Endothelial cell of umbilical vein (primary cell): ENCODE data around the gene PRMT7. TPM values are rescaled to one million over a fixed set of nuclear protein-coding genes. Genes with fewer than 3 reads are reported as not detected.

ENCODE experiments used
- BruUV-seq: library from RNA; stranded (reverse); fragments of 400-500 nt; replicated peaks from 2 replicates; lab custom pipeline; 2021; lab: Mats Ljungman, UMichigan
- CTCF ChIA-PET: fragments of 300-600, 350-600 bp; sonication (Branson Sonifier 250); formaldehyde crosslinking; loops from one replicate; lab custom pipeline; 2021; ENCODE audit warnings: antibody characterized with exemption, inconsistent platforms; lab: Charles Lee
- POLR2A ChIA-PET: fragments of 300-600, 350-600 bp; sonication (Branson Sonifier 250); formaldehyde crosslinking; loops from one replicate; lab custom pipeline; 2021; ENCODE audit warnings: antibody characterized with exemption, inconsistent platforms; lab: Charles Lee
- DNase-seq: peaks from one replicate; pipeline ENCODE4 v3.0.0-alpha.2; 2011; ENCODE audit warnings: low read depth, low spot score
- FAIRE-seq: peaks from 2 replicates; lab custom pipeline; 2011; peaks lifted over from hg19 to GRCh38; lab: Jason Lieb, UNC
- H2AFZ ChIP-seq: 2 replicates; pipeline ENCODE4 v1.6.0; 2012; ENCODE audit warnings: low read depth, low read length, control low read depth, inconsistent platforms
- H3K27ac ChIP-seq: 2 replicates; pipeline ENCODE4 v1.5.1; 2011; ENCODE audit warnings: low read depth, mild to moderate bottlenecking, control low read depth, low read length, moderate library complexity; ENCODE audit not compliant: insufficient read depth
- H3K27me3 ChIP-seq, 2 experiments: 2 replicates each; pipeline versions ENCODE4 v1.6.0 to v1.6.1; 2011; ENCODE audit warnings: low read length in 2 of 2, mixed read lengths in 1 of 2; ENCODE audit not compliant: control insufficient read depth in 2 of 2, insufficient read depth in 2 of 2
- H3K36me3 ChIP-seq, 2 experiments: 2 replicates in 1 of 2; 3 replicates in 1 of 2; pipeline ENCODE4 v1.5.1; 2011; ENCODE audit warnings: low read length in 2 of 2, mild to moderate bottlenecking in 1 of 2, moderate library complexity in 1 of 2; ENCODE audit not compliant: control insufficient read depth in 2 of 2, insufficient read depth in 2 of 2; ENCODE audit errors: extremely low read depth in 1 of 2
- H3K4me1 ChIP-seq: 3 replicates; pipeline ENCODE4 v1.5.1; 2011; ENCODE audit warnings: mild to moderate bottlenecking, low read length; ENCODE audit not compliant: control insufficient read depth, insufficient read depth; ENCODE audit errors: extremely low read depth
- H3K4me2 ChIP-seq: 2 replicates; pipeline ENCODE4 v1.6.1; 2011; ENCODE audit warnings: low read length, control low read depth, mixed read lengths; ENCODE audit not compliant: insufficient read depth
- H3K4me3 ChIP-seq, 3 experiments: fragments of 200-600 bp in 1 of 3; sonication (generic), shearing (Covaris generic) in 1 of 3; replicated peaks in 1 of 3; 2 replicates each; pipeline ENCODE4 v1.5.1; 2011 to 2016; ENCODE audit warnings: control low read depth in 3 of 3, low read length in 3 of 3, mild to moderate bottlenecking in 2 of 3, inconsistent platforms in 1 of 3, low read depth in 1 of 3, moderate library complexity in 1 of 3; ENCODE audit not compliant: insufficient read depth in 1 of 3
- H3K79me2 ChIP-seq: 2 replicates; pipeline ENCODE4 v1.6.0; 2012; ENCODE audit warnings: low read length, inconsistent platforms; ENCODE audit not compliant: control insufficient read depth, insufficient read depth
- H3K9ac ChIP-seq: replicated peaks from 2 replicates; pipeline ENCODE3; 2011; ENCODE audit warnings: low read length, control low read depth; ENCODE audit not compliant: insufficient read depth; ENCODE audit errors: extremely low read depth
- H3K9me1 ChIP-seq: replicated peaks from 3 replicates; pipeline ENCODE4 v1.6.0; 2011; ENCODE audit warnings: mild to moderate bottlenecking, low read length; ENCODE audit not compliant: control insufficient read depth, insufficient read depth; ENCODE audit errors: extremely low read depth
- H3K9me3 ChIP-seq: replicated peaks from 2 replicates; pipeline ENCODE4 v1.5.1; 2012; ENCODE audit warnings: low read length, inconsistent platforms; ENCODE audit not compliant: control insufficient read depth, insufficient read depth
- H4K20me1 ChIP-seq: replicated peaks from 2 replicates; pipeline ENCODE3; 2011; ENCODE audit warnings: mild to moderate bottlenecking, low read length; ENCODE audit not compliant: control insufficient read depth, insufficient read depth; ENCODE audit errors: extremely low read depth
- CTCF ChIP-seq, 2 donors: IDR thresholded peaks; 1 replicate in 1 of 2; 2 replicates in 1 of 2; pipeline ENCODE4 v1.5.1; 2011; ENCODE audit warnings: low read length in 2 of 2, mild to moderate bottlenecking in 2 of 2, moderate library complexity in 2 of 2, control low read depth in 1 of 2, inconsistent platforms in 1 of 2, low read depth in 1 of 2; ENCODE audit not compliant: insufficient read depth in 1 of 2; ENCODE audit errors: extremely low read depth in 1 of 2
- EZH2 ChIP-seq: IDR thresholded peaks from 2 replicates; pipeline ENCODE4 v1.6.1; 2012; ENCODE audit warnings: borderline replicate concordance, low read depth, mild to moderate bottlenecking, moderate library complexity, low read length, inconsistent platforms; ENCODE audit not compliant: severe bottlenecking
- FOS ChIP-seq: IDR thresholded peaks from 2 replicates; pipeline ENCODE4 v1.6.1; 2011; ENCODE audit warnings: mild to moderate bottlenecking, low read length, moderate library complexity, borderline replicate concordance; ENCODE audit not compliant: insufficient read depth
- GATA2 ChIP-seq: IDR thresholded peaks from 2 replicates; pipeline ENCODE4 v1.7.0; 2011; ENCODE audit warnings: low read depth, mild to moderate bottlenecking, moderate library complexity, mixed read lengths, low read length; ENCODE audit not compliant: insufficient read length, insufficient read depth
- JUN ChIP-seq: IDR thresholded peaks from 2 replicates; pipeline ENCODE4 v1.6.1; 2011; ENCODE audit warnings: borderline replicate concordance, low read depth; ENCODE audit not compliant: insufficient read length, insufficient read depth
- MAX ChIP-seq: IDR thresholded peaks from 2 replicates; pipeline ENCODE4 v1.6.1; 2011; ENCODE audit not compliant: insufficient read depth, insufficient read length
- MYC ChIP-seq: IDR thresholded peaks from one replicate; pipeline ENCODE4 v1.6.1; 2011; ENCODE audit warnings: mild to moderate bottlenecking, low read depth, low read length
- POLR2A ChIP-seq: IDR thresholded peaks from 2 replicates; pipeline ENCODE4 v1.6.1; 2012; ENCODE audit warnings: low read depth, mild to moderate bottlenecking, control low read depth, low read length
- POLR2AphosphoS5 ChIP-seq: IDR thresholded peaks from 2 replicates; pipeline ENCODE4 v1.6.1; 2012; ENCODE audit warnings: low read depth, mild to moderate bottlenecking, control low read depth, low read length, moderate library complexity; ENCODE audit not compliant: insufficient read depth
- dilution Hi-C: fragments of 300-500 bp; cut with MboI; formaldehyde crosslinking; loops from one replicate; pipeline ENCODE4 v1.15.0; 2019; ENCODE audit warnings: low sequenced_read_pairs; ENCODE audit not compliant: extremely low pct_ligation_motif_present
- intact Hi-C: fragments of 100-400 bp; cut with micrococcal nuclease; formaldehyde crosslinking; loops from one replicate; pipeline ENCODE4 v1.10.0; 2022
- polyA plus RNA-seq, 4 experiments: library from polyadenylated mRNA; depleted of rRNA in 3 of 4; stranded (reverse) in 3 of 4; unstranded in 1 of 4; fragments of >200 nt; gene quantifications; 2 replicates each; pipeline versions ENCODE4 v1.2.1 to v1.2.3, GENCODE V29; 2011 to 2012; ENCODE audit warnings: missing spikeins in 1 of 4
- total RNA-seq: library from RNA; stranded (reverse); gene quantifications from 2 replicates; pipeline ENCODE4 v1.2.3, GENCODE V29; 2021

Gene PRMT7
- total and polyA plus RNA-seq, 2 donors (not counting 3 experiments of a cell fraction or from before 2014, with no cell fraction given), result 43.4 to 57.9 TPM

- no peak overlapping the region for H2AFZ ChIP-seq
- dilution Hi-C loops, result no loop called here
- no peaks in the 10 kb centered on the region for H3K9me3 ChIP-seq
- no peaks in the 10 kb centered on the region for H3K9me1 ChIP-seq
- ChIA-PET CTCF (interaction anchor here (0.9 to 4.0 kb wide), 7 partner anchors 10 to 44 kb away, joined by 3 to 25 read pairs (median 5); partner anchors contain the start of genes PRMT7, SLC7A6 and SLC7A6OS), POLR2A (no interaction called here)
- TF ChIP-seq JUN (no peak), EZH2 (no peak), GATA2 (no peak), FOS (no peak), CTCF (IDR thresholded peaks at IDR 0.05; ENCODE audit: extremely low read depth in 1 of 2, insufficient read depth in 1 of 2, low read depth in 1 of 2, low read length in 2 of 2) (no peak), POLR2A (no peak), POLR2AphosphoS5 (no peak), MYC (no peak), MAX (no peak)
- H3K27me3 ChIP-seq, result no peaks in the 10 kb centered on the region
- no peak overlapping the region for H3K9ac ChIP-seq
- DNase-seq (peak; percentile 31), FAIRE-seq (peak; percentile 43)
- no peak overlapping the region for H3K27ac ChIP-seq
- intact Hi-C loops, result no loop called here
- H3K4me1 ChIP-seq, result peaks cover 55% of the 10 kb centered on the region
- no TSS peak for BruUV-seq
- H3K36me3 ChIP-seq, result peaks cover 4% of the 10 kb centered on the region in 2 experiments
- peaks cover 48% of the 10 kb centered on the region for H3K79me2 ChIP-seq
- H3K4me3 ChIP-seq, result no peak overlapping the region
- H4K20me1 ChIP-seq, result no peaks in the 10 kb centered on the region
- H3K4me2 ChIP-seq, result peak overlapping the region; percentile 12
These were observed 26.0 kb upstream of the PRMT7 start for GRCh38 chr16:68284847-68285246.
